ENCODE measurements around the gene PFKM.

DNA sequence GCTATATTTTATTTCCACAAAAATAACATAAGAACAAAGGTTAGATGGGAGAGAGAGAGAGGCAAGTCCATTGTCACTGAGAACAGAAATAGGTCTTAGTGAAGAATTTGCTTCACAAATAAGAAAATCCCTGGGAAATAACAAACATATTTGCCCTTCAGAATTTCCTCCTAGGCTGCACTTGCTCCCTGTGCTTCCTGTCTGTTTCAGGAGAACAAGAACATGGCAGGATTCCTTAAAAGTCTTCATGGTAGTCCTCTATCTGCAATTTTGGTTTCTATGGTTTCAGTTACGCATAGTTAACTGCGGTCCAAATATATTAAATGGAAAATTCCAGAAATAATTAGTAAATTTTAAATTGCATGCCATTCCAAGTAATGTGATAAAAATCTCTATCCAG is 47.4 kb upstream of the PFKM start:
- TF ChIP-seq POLR2A (IDR thresholded peaks at IDR 0.05): no peak
- TF ChIP-seq, protein P1, sequence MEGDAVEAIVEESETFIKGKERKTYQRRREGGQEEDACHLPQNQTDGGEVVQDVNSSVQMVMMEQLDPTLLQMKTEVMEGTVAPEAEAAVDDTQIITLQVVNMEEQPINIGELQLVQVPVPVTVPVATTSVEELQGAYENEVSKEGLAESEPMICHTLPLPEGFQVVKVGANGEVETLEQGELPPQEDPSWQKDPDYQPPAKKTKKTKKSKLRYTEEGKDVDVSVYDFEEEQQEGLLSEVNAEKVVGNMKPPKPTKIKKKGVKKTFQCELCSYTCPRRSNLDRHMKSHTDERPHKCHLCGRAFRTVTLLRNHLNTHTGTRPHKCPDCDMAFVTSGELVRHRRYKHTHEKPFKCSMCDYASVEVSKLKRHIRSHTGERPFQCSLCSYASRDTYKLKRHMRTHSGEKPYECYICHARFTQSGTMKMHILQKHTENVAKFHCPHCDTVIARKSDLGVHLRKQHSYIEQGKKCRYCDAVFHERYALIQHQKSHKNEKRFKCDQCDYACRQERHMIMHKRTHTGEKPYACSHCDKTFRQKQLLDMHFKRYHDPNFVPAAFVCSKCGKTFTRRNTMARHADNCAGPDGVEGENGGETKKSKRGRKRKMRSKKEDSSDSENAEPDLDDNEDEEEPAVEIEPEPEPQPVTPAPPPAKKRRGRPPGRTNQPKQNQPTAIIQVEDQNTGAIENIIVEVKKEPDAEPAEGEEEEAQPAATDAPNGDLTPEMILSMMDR (IDR thresholded peaks at IDR 0.05): no peak
